IMR-90 (cell line): ENCODE measurements around the gene ACVR1. TPM values are rescaled to one million over a fixed set of nuclear protein-coding genes. Genes with fewer than 3 reads are reported as not detected.

Experiments used
- ATAC-seq: fragments of 200-7000 bp; cut with Tn5 transposase; 2 replicates; pipeline ENCODE4 v1.9.1; 2020; ENCODE audit warnings: low read depth, mild to moderate bottlenecking, moderate library complexity
- BruUV-seq: library from RNA; stranded (reverse); fragments of 400-500 nt; replicated peaks from 2 replicates; lab custom pipeline; 2021; lab: Mats Ljungman, UMichigan
- CTCF ChIA-PET: fragments of 300-600 bp; formaldehyde crosslinking; extraction: SDS; loops from one replicate; lab custom pipeline; 2021; ENCODE audit warnings: antibody characterized with exemption; lab: Yijun Ruan, JAX
- POLR2A ChIA-PET: fragments of 300-600 bp; sonication (Branson Sonifier 250); formaldehyde crosslinking; loops from one replicate; lab custom pipeline; 2022; ENCODE audit warnings: antibody characterized with exemption; ENCODE audit not compliant: unreplicated experiment; lab: Charles Lee
- DNase-seq: peaks from one replicate; pipeline ENCODE4 v3.0.0; 2013
- H2AFZ ChIP-seq: replicated peaks from 2 replicates; pipeline ENCODE3; 2013; ENCODE audit warnings: low read length, mild to moderate bottlenecking; ENCODE audit not compliant: poor library complexity
- H2AK5ac ChIP-seq: 2 replicates; pipeline ENCODE4 v1.6.1; 2013; ENCODE audit warnings: low read depth, low read length, inconsistent platforms
- H2AK9ac ChIP-seq: replicated peaks from 2 replicates; pipeline ENCODE3; 2013; ENCODE audit warnings: mild to moderate bottlenecking, low read depth, low read length, moderate library complexity; ENCODE audit not compliant: poor library complexity
- H2BK120ac ChIP-seq: 2 replicates; pipeline ENCODE4 v1.6.1; 2013; ENCODE audit warnings: low read depth, low read length, inconsistent platforms
- H2BK15ac ChIP-seq: 3 replicates; pipeline ENCODE4 v1.6.1; 2013; ENCODE audit warnings: low read depth, low read length, inconsistent platforms
- H2BK20ac ChIP-seq: 2 replicates; pipeline ENCODE4 v1.6.1; 2013; ENCODE audit warnings: low read depth, mild to moderate bottlenecking, inconsistent platforms, low read length, moderate library complexity
- H2BK5ac ChIP-seq: 2 replicates; pipeline ENCODE4 v1.6.1; 2013; ENCODE audit warnings: mild to moderate bottlenecking, low read depth, low read length, inconsistent platforms; ENCODE audit not compliant: poor library complexity, severe bottlenecking
- H3K14ac ChIP-seq: replicated peaks from 2 replicates; pipeline ENCODE4 v1.6.1; 2013; ENCODE audit warnings: low read depth, low read length, inconsistent platforms
- H3K18ac ChIP-seq: 2 replicates; pipeline ENCODE4 v1.6.1; 2013; ENCODE audit warnings: low read depth, low read length, control low read depth
- H3K23ac ChIP-seq: 2 replicates; pipeline ENCODE4 v1.6.1; 2013; ENCODE audit warnings: low read depth, low read length, inconsistent platforms
- H3K27ac ChIP-seq: 2 replicates; pipeline ENCODE4 v1.5.1; 2013; ENCODE audit warnings: mild to moderate bottlenecking, control low read depth, low read length; ENCODE audit not compliant: insufficient read depth
- H3K27me3 ChIP-seq: 2 replicates; pipeline ENCODE4 v1.6.1; 2013; ENCODE audit warnings: low read length; ENCODE audit not compliant: control insufficient read depth, insufficient read depth
- H3K36me3 ChIP-seq: 2 replicates; pipeline ENCODE4 v1.6.1; 2013; ENCODE audit warnings: low read length, mixed read lengths; ENCODE audit not compliant: control insufficient read depth, insufficient read depth
- H3K4ac ChIP-seq: 2 replicates; pipeline ENCODE4 v1.6.1; 2013; ENCODE audit warnings: low read depth, low read length, inconsistent platforms
- H3K4me1 ChIP-seq: 2 replicates; pipeline ENCODE4 v1.6.1; 2013; ENCODE audit warnings: low read length, mixed read lengths; ENCODE audit not compliant: control insufficient read depth, insufficient read depth
- H3K4me2 ChIP-seq: 2 replicates; pipeline ENCODE4 v1.6.1; 2013; ENCODE audit warnings: low read depth, mild to moderate bottlenecking, control low read depth, low read length, moderate library complexity
- H3K4me3 ChIP-seq: 2 replicates; pipeline ENCODE4 v1.5.1; 2013; ENCODE audit warnings: low read depth, mild to moderate bottlenecking, control low read depth, low read length, moderate library complexity; ENCODE audit not compliant: insufficient read depth
- H3K56ac ChIP-seq: 2 replicates; pipeline ENCODE4 v1.6.1; 2013; ENCODE audit warnings: low read length, inconsistent platforms; ENCODE audit not compliant: insufficient read depth; ENCODE audit errors: extremely low read depth
- H3K79me1 ChIP-seq, 2 experiments: 2 replicates each; pipeline ENCODE4 v1.6.1; 2013; ENCODE audit warnings: low read length in 2 of 2, inconsistent platforms in 1 of 2, low read depth in 1 of 2
- H3K9ac ChIP-seq: 2 replicates; pipeline ENCODE4 v1.6.1; 2013; ENCODE audit warnings: low read depth, low read length, control low read depth
- H3K9me1 ChIP-seq: 2 replicates; pipeline ENCODE4 v1.6.1; 2013; ENCODE audit warnings: low read length, inconsistent platforms; ENCODE audit not compliant: insufficient read depth
- H3K9me3 ChIP-seq: 2 replicates; pipeline ENCODE4 v1.6.1; 2013; ENCODE audit warnings: low read length; ENCODE audit not compliant: control insufficient read depth, insufficient read depth
- H4K20me1 ChIP-seq: 2 replicates; pipeline ENCODE4 v1.6.1; 2013; ENCODE audit warnings: low read length, inconsistent platforms; ENCODE audit not compliant: insufficient read depth
- H4K5ac ChIP-seq: 2 replicates; pipeline ENCODE4 v1.6.1; 2013; ENCODE audit warnings: mild to moderate bottlenecking, low read depth, low read length, control low read depth
- H4K8ac ChIP-seq, 2 experiments: 2 replicates each; pipeline ENCODE4 v1.6.1; 2013; ENCODE audit warnings: low read depth in 2 of 2, low read length in 2 of 2, control low read depth in 1 of 2, inconsistent platforms in 1 of 2
- H4K91ac ChIP-seq: 2 replicates; pipeline ENCODE4 v1.6.1; 2013; ENCODE audit warnings: low read depth, low read length, inconsistent platforms; ENCODE audit not compliant: insufficient read depth
- ELK1 ChIP-seq: fragments of 150-350 bp; IDR thresholded peaks from 2 replicates; pipeline ENCODE4 v1.6.1; 2016; ENCODE audit warnings: low read depth, mild to moderate bottlenecking, low read length, moderate library complexity, borderline replicate concordance
- MXI1 ChIP-seq: IDR thresholded peaks from 2 replicates; pipeline ENCODE4 v1.6.1; 2012; ENCODE audit warnings: low read depth, mild to moderate bottlenecking, low read length, moderate library complexity, borderline replicate concordance
- POLR2A ChIP-seq: IDR thresholded peaks from 2 replicates; pipeline ENCODE4 v1.6.1; 2012; ENCODE audit warnings: mild to moderate bottlenecking, low read depth, low read length
- SMC3 ChIP-seq: fragments of 150-350 bp; IDR thresholded peaks from 2 replicates; pipeline ENCODE4 v1.6.1; 2016; ENCODE audit warnings: low read depth, mild to moderate bottlenecking, antibody characterized with exemption, low read length, moderate library complexity
- dilution Hi-C: fragments of 300-500 bp; cut with HindIII; formaldehyde crosslinking; loops from one replicate; pipeline ENCODE4 v1.14.3; 2018; ENCODE audit warnings: low sequenced_read_pairs; ENCODE audit not compliant: unreplicated experiment
- in situ Hi-C: fragments of 300-500 bp; cut with MboI; formaldehyde crosslinking; loops from 3 replicates; pipeline ENCODE4 v1.14.3; 2019; ENCODE audit warnings: low sequenced_read_pairs, inconsistent platforms, mixed read lengths
- intact Hi-C: fragments of 100-400 bp; cut with micrococcal nuclease; formaldehyde crosslinking; loops from 2 replicates; pipeline ENCODE4 v1.10.0; 2022
- polyA plus RNA-seq, 3 experiments: library from polyadenylated mRNA; depleted of rRNA; stranded (reverse); fragments of >200 nt; gene quantifications; 2 replicates each; pipeline ENCODE4 v1.2.3, GENCODE V29; 2012; ENCODE audit warnings: low replicate concordance in 1 of 3
- total RNA-seq: library from RNA; depleted of rRNA; stranded (reverse); fragments of >200 nt; gene quantifications from 2 replicates; pipeline ENCODE4 v1.2.3, GENCODE V29; 2012

ACVR1 gene
- total and polyA plus RNA-seq, 2 of the 4 experiments (the other 2 are of a cell fraction): 21.1 to 40.8 TPM

GRCh38 chr2:157759855-157760254 is 116.3 kb downstream of the ACVR1 start:
- Histone ChIP-seq H4K20me1 (no peaks in the 10 kb centered on the region), H3K79me1 (peaks cover 0 to 4% of the 10 kb centered on the region in 2 experiments; a peak in 2 of 4 replicates), H3K9me1 (no peaks in the 10 kb centered on the region), H2AK9ac (no peak overlapping the region), H3K9ac (no peak overlapping the region), H3K4me3 (no peak overlapping the region), H3K4me1 (no peaks in the 10 kb centered on the region), H2BK120ac (no peak overlapping the region), H2AFZ (no peak overlapping the region), H3K9me3 (peaks cover 4% of the 10 kb centered on the region; the same call in 1 of the 2 replicates), H3K4ac (no peak overlapping the region), H4K8ac (no peak overlapping the region), H2BK15ac (no peak overlapping the region), H2BK5ac (no peak overlapping the region), H3K23ac (no peak overlapping the region), H3K27me3 (no peaks in the 10 kb centered on the region), H2BK20ac (no peak overlapping the region), H3K18ac (no peak overlapping the region), H3K14ac (no peak overlapping the region), H4K91ac (no peak overlapping the region), H4K5ac (no peak overlapping the region), H3K56ac (no peak overlapping the region), H2AK5ac (no peak overlapping the region), H3K36me3 (peaks cover 11% of the 10 kb centered on the region), H3K27ac (no peak overlapping the region), H3K4me2 (no peak overlapping the region)
- DNase-seq: no peak
- POLR2A ChIA-PET: no interaction called here
- dilution Hi-C loops: no loop called here
- intact Hi-C loops: no loop called here
- TF ChIP-seq POLR2A (no peak), SMC3 (no peak), MXI1 (no peak), ELK1 (no peak)
- in situ Hi-C loops: loop anchor here (25.0 kb wide), 2 partner anchors 273 to 1002 kb away; no protein-coding TSS in a partner anchor
- CTCF ChIA-PET: no interaction called here
- ATAC-seq: no peak
- no TSS peak for BruUV-seq
